ENCODE measurements around the gene MAPK8IP1. TPM values are rescaled to one million over a fixed set of nuclear protein-coding genes. Genes with fewer than 3 reads are reported as not detected.

The MAPK8IP1 gene
- total and polyA plus RNA-seq, 2 experiments from 2014 or later: 5.9 to 39.4 TPM

- no peaks in the 10 kb centered on the region for H3K9me2 ChIP-seq (ENCODE audit: insufficient read depth)
- Mint-ChIP-seq H3K27ac (no peak overlapping the region), H3K36me3 (ENCODE audit: low read depth) (no peaks in the 10 kb centered on the region), H3K27me3 (ENCODE audit: insufficient read depth, low read depth, poor library complexity) (peaks cover 20% of the 10 kb centered on the region), H3K9me3 (no peaks in the 10 kb centered on the region), H3K4me3 (no peak overlapping the region), H3K4me1 (peaks cover 14% of the 10 kb centered on the region; the same call in 2 of the 3 replicates)
- peaks cover 10% of the 10 kb centered on the region for H3K79me2 ChIP-seq (replicated peaks; ENCODE audit: insufficient read depth)
- H3K4me2 ChIP-seq: no peak overlapping the region
- H3F3A ChIP-seq (replicated peaks; ENCODE audit: low read depth): 0 out of 2 replicates have a peak, but pooled peaks cover 5% of the 10 kb centered on the region
- ATAC-seq: no peak
- peaks cover 7% of the 10 kb centered on the region; the same call in 1 of the 2 replicates for H4K20me1 ChIP-seq (replicated peaks; ENCODE audit: insufficient read depth)
- no peak for TF ChIP-seq POLR2AphosphoS5 (IDR thresholded peaks at IDR 0.05; ENCODE audit: low read depth)
- TF ChIP-seq STAT1 (IDR thresholded peaks at IDR 0.05; ENCODE audit: unreplicated experiment): no peak
- TF ChIP-seq JUNB (IDR thresholded peaks at IDR 0.05; ENCODE audit: unreplicated experiment): no peak
- TF ChIP-seq EZH2phosphoT487 (IDR thresholded peaks at IDR 0.05; ENCODE audit: unreplicated experiment): no peak
- no peak for TF ChIP-seq ETS1 (IDR thresholded peaks at IDR 0.05)
- TF ChIP-seq ZNF114 (CRISPR knock-in tag; IDR thresholded peaks at IDR 0.05): no peak
- no peak for TF ChIP-seq EZH2 (IDR thresholded peaks at IDR 0.05; ENCODE audit: low read depth, unreplicated experiment)
- TF ChIP-seq CREB1 (CRISPR knock-in tag; IDR thresholded peaks at IDR 0.05; ENCODE audit: low read depth): no peak
- TF ChIP-seq CTCF (conservative IDR thresholded peaks at IDR 0.05; ENCODE audit: low read depth in 2 of 2): no peak
- TF ChIP-seq ZNF331 (CRISPR knock-in tag; IDR thresholded peaks at IDR 0.05; ENCODE audit: low read depth): no peak
- no peak overlapping the region for H3K27ac ChIP-seq (ENCODE audit: low read depth)
- H3K27me3 ChIP-seq (ENCODE audit: insufficient read depth): peaks cover 35% of the 10 kb centered on the region
- DNase-seq (ENCODE audit: low spot score): no peak
- H3K4me1 ChIP-seq (ENCODE audit: insufficient read depth): peaks cover 10% of the 10 kb centered on the region; the same call in 1 of the 2 replicates
- no peak overlapping the region for H2AFZ ChIP-seq
- no peak overlapping the region for H3K4me3 ChIP-seq
- H3K36me3 ChIP-seq (ENCODE audit: insufficient read depth): no peaks in the 10 kb centered on the region
These were observed 40.5 kb upstream of the MAPK8IP1 start for GRCh38 chr11:45844822-45845578.

- ATAC-seq: no peak
- no peak for DNase-seq (ENCODE audit: low spot score)
- H4K20me1 ChIP-seq (replicated peaks; ENCODE audit: insufficient read depth): peaks cover 13% of the 10 kb centered on the region; the same call in 1 of the 2 replicates
- H2AFZ ChIP-seq: no peak overlapping the region
- H3K27ac ChIP-seq (ENCODE audit: low read depth): no peak overlapping the region
- H3K9me2 ChIP-seq (ENCODE audit: insufficient read depth): no peaks in the 10 kb centered on the region
- no peak overlapping the region for H3K4me2 ChIP-seq
- no peaks in the 10 kb centered on the region for H3K36me3 ChIP-seq (ENCODE audit: insufficient read depth)
- H3K4me3 Mint-ChIP-seq: peak overlapping the region; percentile 83; the same call in 1 of the 3 replicates
- peaks cover 20% of the 10 kb centered on the region for H3K27me3 Mint-ChIP-seq (ENCODE audit: insufficient read depth, low read depth, poor library complexity)
- peaks cover 35% of the 10 kb centered on the region for H3K27me3 ChIP-seq (ENCODE audit: insufficient read depth)
- H3K79me2 ChIP-seq (replicated peaks; ENCODE audit: insufficient read depth): peaks cover 17% of the 10 kb centered on the region
- 0 out of 2 replicates have a peak, but pooled peaks cover 5% of the 10 kb centered on the region for H3F3A ChIP-seq (replicated peaks; ENCODE audit: low read depth)
- no peaks in the 10 kb centered on the region for H3K36me3 Mint-ChIP-seq (ENCODE audit: low read depth)
- no peak overlapping the region for H3K27ac Mint-ChIP-seq
- no peaks in the 10 kb centered on the region for H3K9me3 Mint-ChIP-seq
- H3K4me1 Mint-ChIP-seq: peaks cover 18% of the 10 kb centered on the region; the same call in 2 of the 3 replicates
- peaks cover 10% of the 10 kb centered on the region; the same call in 1 of the 2 replicates for H3K4me1 ChIP-seq (ENCODE audit: insufficient read depth)
- no peak overlapping the region for H3K4me3 ChIP-seq
- TF ChIP-seq REST (IDR thresholded peaks at IDR 0.05; ENCODE audit: unreplicated experiment): no peak
These were observed 39.2 kb upstream of the MAPK8IP1 start for GRCh38 chr11:45846174-45846675.
